HepG2 (cell line): ENCODE measurements around the gene PSRC1. TPM values are rescaled to one million over a fixed set of nuclear protein-coding genes. Genes with fewer than 3 reads are reported as not detected.

Experiments
- ARNTL ChIP-seq: sonication (generic); formaldehyde crosslinking; IDR thresholded peaks from 2 replicates; pipeline ENCODE4 v1.4.0; 2020; ENCODE audit warnings: mild to moderate bottlenecking, missing genetic modification reagents
- GTF2F1 ChIP-seq: fragments of 150-350 bp; IDR thresholded peaks from 2 replicates; pipeline ENCODE4 v1.6.1; 2014; ENCODE audit warnings: low read length
- KAT2B ChIP-seq: fragments of 150-350 bp; IDR thresholded peaks from 2 replicates; pipeline ENCODE4 v1.6.1; 2014; ENCODE audit warnings: low read depth, low read length, borderline replicate concordance
- LRRFIP1 ChIP-seq: sonication (generic); formaldehyde crosslinking; conservative IDR thresholded peaks from 2 replicates; pipeline ENCODE4 v1.4.0; 2020; ENCODE audit warnings: missing genetic modification reagents
- MXD4 ChIP-seq: IDR thresholded peaks from 2 replicates; pipeline ENCODE4 v1.6.1; 2016; ENCODE audit warnings: mild to moderate bottlenecking, missing biosample characterization, missing genetic modification reagents
- PRDM10 ChIP-seq: sonication (generic); formaldehyde crosslinking; IDR thresholded peaks from 2 replicates; pipeline ENCODE4 v1.4.0; 2020; ENCODE audit warnings: low read depth, missing genetic modification reagents
- RNF219 ChIP-seq: sonication (generic); formaldehyde crosslinking; IDR thresholded peaks from 2 replicates; pipeline ENCODE4 v1.5.0; 2020; ENCODE audit warnings: mild to moderate bottlenecking, missing genetic modification reagents
- ZBTB10 ChIP-seq: sonication (generic); formaldehyde crosslinking; IDR thresholded peaks from 2 replicates; pipeline ENCODE4 v1.4.0; 2020; ENCODE audit warnings: missing genetic modification reagents, borderline replicate concordance
- ZBTB25 ChIP-seq: IDR thresholded peaks from 2 replicates; pipeline ENCODE4 v1.6.1; 2018; ENCODE audit warnings: missing genetic modification reagents
- ZEB1 ChIP-seq: IDR thresholded peaks from 2 replicates; pipeline ENCODE4 v1.6.1; 2012; ENCODE audit warnings: mild to moderate bottlenecking, low read depth, inconsistent platforms; ENCODE audit not compliant: insufficient replicate concordance
- ZNF468 ChIP-seq: sonication (generic); formaldehyde crosslinking; IDR thresholded peaks from 2 replicates; pipeline ENCODE4 v1.8.0; 2022; ENCODE audit warnings: mild to moderate bottlenecking, moderate library complexity, missing genetic modification reagents
- ZNF572 ChIP-seq: sonication (generic); formaldehyde crosslinking; IDR thresholded peaks from 2 replicates; pipeline ENCODE4 v1.5.1; 2020; ENCODE audit warnings: mild to moderate bottlenecking, missing genetic modification reagents
- ZNF678 ChIP-seq: sonication (generic); formaldehyde crosslinking; IDR thresholded peaks from 2 replicates; pipeline ENCODE4 v1.4.0; 2020; ENCODE audit warnings: mild to moderate bottlenecking, missing genetic modification reagents
- ZNF713 ChIP-seq: sonication (generic); formaldehyde crosslinking; IDR thresholded peaks from 2 replicates; pipeline ENCODE4 v1.4.0; 2020; ENCODE audit warnings: mild to moderate bottlenecking, missing genetic modification reagents
- polyA plus RNA-seq, 8 experiments: library from polyadenylated mRNA; depleted of rRNA in 3 of 8; stranded (reverse) in 7 of 8; unstranded in 1 of 8; fragments of >200 nt; fragmentation: Illumina TruSeq in 4 of 8; extraction: Trizol in 4 of 8; gene quantifications; 2 replicates each; pipeline versions ENCODE4 v1.2.1 to v1.2.3, GENCODE V29; 2011 to 2016; ENCODE audit warnings: low read depth in 4 of 8, missing spikeins in 1 of 8, mixed read lengths in 1 of 8; ENCODE audit not compliant: insufficient read depth in 1 of 8
- total RNA-seq, 5 experiments: library from RNA; depleted of rRNA; stranded (reverse); fragments of >200 nt; fragmentation: Illumina TruSeq; extraction: Trizol; gene quantifications; 2 replicates each; pipeline ENCODE4 v1.2.3, GENCODE V29; 2016; ENCODE audit warnings: low read depth in 1 of 5

The PSRC1 gene
- total and polyA plus RNA-seq, 2 of the 13 experiments (the other 11 are each of a cell fraction or from before 2014, with no cell fraction given), result 28.6 to 30.3 TPM

GRCh38 chr1:109277434-109278204, 5.3 kb downstream of the PSRC1 start (continued):
- TF ChIP-seq MXD4 (CRISPR knock-in tag), result peak; percentile 64; the same call in 1 of the 2 replicates
- TF ChIP-seq ARNTL (CRISPR knock-in tag), result no peak
- TF ChIP-seq ZEB1, result peak; percentile 69
- TF ChIP-seq GTF2F1, result no peak
- no peak for TF ChIP-seq ZNF468 (CRISPR knock-in tag)
- no peak for TF ChIP-seq ZNF572
- no peak for TF ChIP-seq ZNF713
- peak; percentile 63; the same call in 1 of the 2 replicates for TF ChIP-seq ZBTB25 (CRISPR knock-in tag)
- no peak for TF ChIP-seq ZBTB10 (CRISPR knock-in tag)
- peak; percentile 74; the same call in 1 of the 2 replicates for TF ChIP-seq PRDM10
- TF ChIP-seq LRRFIP1 (CRISPR knock-in tag), result 0 out of 2 replicates have a peak, but pooled peaks have one; percentile 41
- no peak for TF ChIP-seq RNF219
- TF ChIP-seq KAT2B, result no peak
- TF ChIP-seq ZNF678 (CRISPR knock-in tag), result no peak
